Measurements from ENCODE around the gene ZNF292. TPM values are rescaled to one million over a fixed set of nuclear protein-coding genes. Genes with fewer than 3 reads are reported as not detected.

The ZNF292 gene
- total and polyA plus RNA-seq, 2 donors (not counting 1 experiment from before 2014, with no cell fraction given), result 10.1 to 84.1 TPM

GRCh38 chr6:87225937-87226336, 70.6 kb downstream of the ZNF292 start:
- Histone ChIP-seq H3K9me3 (ENCODE audit: control extremely low read depth in 1 of 3, control insufficient read depth in 2 of 3, insufficient read depth in 1 of 3, low read length in 2 of 3) (peaks cover 0 to 1% (median 0%) of the 10 kb centered on the region in 3 donors), H3K79me2 (ENCODE audit: control insufficient read depth, insufficient read depth, low read length) (no peaks in the 10 kb centered on the region), H3K27me3 (replicated peaks in 1 of 4; ENCODE audit: control extremely low read depth in 1 of 4, control insufficient read depth in 3 of 4, insufficient read depth in 4 of 4, low read length in 3 of 4) (no peaks in the 10 kb centered on the region), H3K4me1 (ENCODE audit: control insufficient read depth in 2 of 2, insufficient read depth in 2 of 2, low read length in 2 of 2) (no peaks in the 10 kb centered on the region), H4K20me1 (ENCODE audit: control insufficient read depth, insufficient read depth, low read length, poor library complexity, severe bottlenecking) (no peaks in the 10 kb centered on the region), H3K36me3 (replicated peaks in 1 of 2; ENCODE audit: control extremely low read depth in 1 of 2, control insufficient read depth in 1 of 2, extremely low read depth in 1 of 2, insufficient read depth in 2 of 2, low read length in 1 of 2) (peaks cover 15 to 36% of the 10 kb centered on the region in 2 experiments), H3K4me3 (ENCODE audit: control extremely low read depth in 1 of 5, extremely low read depth in 1 of 5, insufficient read depth in 1 of 5, low read depth in 2 of 5, low read length in 4 of 5) (no peak overlapping the region), H3K27ac (ENCODE audit: low read length in 2 of 2) (no peak overlapping the region), H2AFZ (ENCODE audit: insufficient read depth, low read depth, low read length, poor library complexity, severe bottlenecking) (no peak overlapping the region), H3K9ac (ENCODE audit: low read length) (no peak overlapping the region), H3K4me2 (replicated peaks; ENCODE audit: low read depth, low read length, poor library complexity, severe bottlenecking) (no peak overlapping the region)
- ChIA-PET CTCF (no interaction called here), POLR2A (no interaction called here)
- TF ChIP-seq EZH2 (IDR thresholded peaks at IDR 0.05; ENCODE audit: borderline replicate concordance, insufficient read depth, low read depth, low read length, poor library complexity, severe bottlenecking), result no peak
- TF ChIP-seq CTCF (IDR thresholded peaks at IDR 0.05), result no peak
- Mint-ChIP-seq H3K4me1 (no peaks in the 10 kb centered on the region), H3K27ac (no peak overlapping the region), H3K9me3 (ENCODE audit: insufficient read depth) (no peaks in the 10 kb centered on the region), H3K4me3 (no peak overlapping the region), H3K27me3 (no peaks in the 10 kb centered on the region)
- DNase-seq (no peak), ATAC-seq (ENCODE audit: low read depth) (no peak)
- intact Hi-C loops (cut with micrococcal nuclease), result loop anchor here (5.0 kb wide), 1 partner anchor 34 kb away; no protein-coding TSS in a partner anchor

- Mint-ChIP-seq H3K9me3 (ENCODE audit: insufficient read depth) (no peaks in the 10 kb centered on the region), H3K27ac (no peak overlapping the region), H3K27me3 (no peaks in the 10 kb centered on the region), H3K4me3 (no peak overlapping the region), H3K4me1 (peaks cover 3% of the 10 kb centered on the region)
- H3K4me3 ChIP-seq (ENCODE audit: control extremely low read depth in 1 of 5, extremely low read depth in 1 of 5, insufficient read depth in 1 of 5, low read depth in 2 of 5, low read length in 4 of 5), result no peak overlapping the region
- CTCF ChIA-PET, result no interaction called here
- 100% methylated on average over 1 of the region's 1 CpG for WGBS (ENCODE audit: insufficient coverage)
- no peaks in the 10 kb centered on the region for H3K27me3 ChIP-seq (replicated peaks in 1 of 4; ENCODE audit: control extremely low read depth in 1 of 4, control insufficient read depth in 3 of 4, insufficient read depth in 4 of 4, low read length in 3 of 4)
- intact Hi-C loops (cut with micrococcal nuclease), result loop anchor here (10.0 kb wide), 1 partner anchor 1644 kb away; no protein-coding TSS in a partner anchor
- peaks cover 9 to 23% of the 10 kb centered on the region in 2 experiments for H3K36me3 ChIP-seq (replicated peaks in 1 of 2; ENCODE audit: control extremely low read depth in 1 of 2, control insufficient read depth in 1 of 2, extremely low read depth in 1 of 2, insufficient read depth in 2 of 2, low read length in 1 of 2)
- DNase-seq (no peak), ATAC-seq (ENCODE audit: low read depth) (no peak)
- H3K9me3 ChIP-seq (ENCODE audit: control extremely low read depth in 1 of 3, control insufficient read depth in 2 of 3, insufficient read depth in 1 of 3, low read length in 2 of 3), result no peaks in the 10 kb centered on the region
- TF ChIP-seq CTCF (IDR thresholded peaks at IDR 0.05), result no peak
- TF ChIP-seq EZH2 (IDR thresholded peaks at IDR 0.05; ENCODE audit: borderline replicate concordance, insufficient read depth, low read depth, low read length, poor library complexity, severe bottlenecking), result no peak
- no peaks in the 10 kb centered on the region for H3K4me1 ChIP-seq (ENCODE audit: control insufficient read depth in 2 of 2, insufficient read depth in 2 of 2, low read length in 2 of 2)
- no peaks in the 10 kb centered on the region for H4K20me1 ChIP-seq (ENCODE audit: control insufficient read depth, insufficient read depth, low read length, poor library complexity, severe bottlenecking)
- H3K4me2 ChIP-seq (replicated peaks; ENCODE audit: low read depth, low read length, poor library complexity, severe bottlenecking), result no peak overlapping the region
- POLR2A ChIA-PET, result interaction anchor here (1.1 kb wide), 1 partner anchor 75 kb away, joined by 4 read pairs; the partner anchor contains the start of gene ZNF292
- no peak overlapping the region for H3K9ac ChIP-seq (ENCODE audit: low read length)
- H2AFZ ChIP-seq (ENCODE audit: insufficient read depth, low read depth, low read length, poor library complexity, severe bottlenecking), result no peak overlapping the region
- no peak overlapping the region for H3K27ac ChIP-seq (ENCODE audit: low read length in 2 of 2)
- H3K79me2 ChIP-seq (ENCODE audit: control insufficient read depth, insufficient read depth, low read length), result no peaks in the 10 kb centered on the region
These were observed 75.4 kb downstream of the ZNF292 start for GRCh38 chr6:87230801-87231200.

All from B cell (primary cell).